ENCODE measurements around the gene PSMB3. TPM values are rescaled to one million over a fixed set of nuclear protein-coding genes. Genes with fewer than 3 reads are reported as not detected.

Gene PSMB3
- total RNA-seq, 1 experiment from 2014 or later: 273 TPM

DNA sequence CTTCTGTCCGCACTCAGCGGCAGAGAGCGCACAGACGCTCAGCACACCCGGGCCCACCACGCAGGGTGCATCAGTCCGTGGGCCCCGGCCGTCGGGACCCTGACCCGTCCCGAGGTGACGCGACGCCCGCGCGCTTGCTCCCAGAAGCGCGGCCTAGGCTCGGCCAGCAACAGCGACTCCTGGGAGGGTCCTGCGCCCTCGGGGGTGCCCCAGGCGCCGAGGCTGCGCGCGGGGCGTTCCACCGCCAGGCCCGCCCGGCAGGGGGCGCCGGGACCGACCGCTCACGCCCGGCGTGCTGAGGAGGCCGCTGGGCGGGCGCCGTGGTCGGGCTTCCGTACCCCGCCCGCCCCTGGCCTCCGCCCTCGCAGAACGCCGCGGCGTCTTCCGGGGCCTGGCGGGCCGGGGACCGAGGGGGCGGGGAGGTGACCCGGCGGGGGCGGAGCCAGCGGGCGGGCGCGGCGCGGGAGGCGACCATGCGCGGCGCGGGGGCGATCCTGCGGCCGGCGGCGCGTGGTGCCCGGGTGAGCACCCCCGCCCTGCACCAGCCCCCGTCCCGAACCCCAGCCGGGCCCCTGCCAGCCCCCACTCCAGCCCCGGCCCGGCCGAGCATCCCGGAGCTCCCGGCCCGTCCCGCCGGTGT, 22.5 kb upstream of the PSMB3 start, which contains the start of gene CISD3:
TSS of gene CISD3 (plus strand) at position 456 of the 640 bp plus-strand sequence. CDS start at position 474, 18 bp downstream.
- Mint-ChIP-seq H3K4me3 (peak within 1 kb of the TSS; percentile 94), H3K27ac (peak within 1 kb of the TSS; percentile 88), H3K9me3 (no peaks in the 10 kb centered on the region), H3K27me3 (ENCODE audit: low read depth) (peaks cover 23% of the 10 kb centered on the region), H3K4me1 (peaks cover 37% of the 10 kb centered on the region), H3K36me3 (peaks cover 2% of the 10 kb centered on the region; the same call in 1 of the 2 replicates)
- peak; percentile 75 for ATAC-seq
- ChIA-PET POLR2A (interaction anchor here (1.7 kb wide), 1 partner anchor 14 kb away, joined by 4 read pairs; no protein-coding TSS in a partner anchor), CTCF (interaction anchor here (0.6 to 2.6 kb wide), 13 partner anchors 11 to 171 kb away, joined by 3 to 22 read pairs (median 5); no protein-coding TSS in a partner anchor)
- DNase-seq (ENCODE audit: low spot score): peak; percentile 74
- TF ChIP-seq NR1H2 (CRISPR knock-in tag; IDR thresholded peaks at IDR 0.05): no peak
- TF ChIP-seq, protein P1, sequence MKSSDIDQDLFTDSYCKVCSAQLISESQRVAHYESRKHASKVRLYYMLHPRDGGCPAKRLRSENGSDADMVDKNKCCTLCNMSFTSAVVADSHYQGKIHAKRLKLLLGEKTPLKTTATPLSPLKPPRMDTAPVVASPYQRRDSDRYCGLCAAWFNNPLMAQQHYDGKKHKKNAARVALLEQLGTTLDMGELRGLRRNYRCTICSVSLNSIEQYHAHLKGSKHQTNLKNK (CRISPR knock-in tag; IDR thresholded peaks at IDR 0.05): no peak
- TF ChIP-seq ZNF416 (CRISPR knock-in tag; IDR thresholded peaks at IDR 0.05): no peak
- TF ChIP-seq SMAD4 (CRISPR knock-in tag; IDR thresholded peaks at IDR 0.05): no peak
- no peak for TF ChIP-seq ZNF671 (CRISPR knock-in tag; IDR thresholded peaks at IDR 0.05)
- no peak for TF ChIP-seq MXD4 (CRISPR knock-in tag; IDR thresholded peaks at IDR 0.05; ENCODE audit: borderline replicate concordance)
- TF ChIP-seq NFYB (CRISPR knock-in tag; conservative IDR thresholded peaks at IDR 0.05; ENCODE audit: low read depth): no peak
- no peak for TF ChIP-seq ATF1 (CRISPR knock-in tag; IDR thresholded peaks at IDR 0.05)
- no peak; the same call in 1 of the 2 replicates for TF ChIP-seq ZNF423 (CRISPR knock-in tag; IDR thresholded peaks at IDR 0.05)
- TF ChIP-seq, protein P2, sequence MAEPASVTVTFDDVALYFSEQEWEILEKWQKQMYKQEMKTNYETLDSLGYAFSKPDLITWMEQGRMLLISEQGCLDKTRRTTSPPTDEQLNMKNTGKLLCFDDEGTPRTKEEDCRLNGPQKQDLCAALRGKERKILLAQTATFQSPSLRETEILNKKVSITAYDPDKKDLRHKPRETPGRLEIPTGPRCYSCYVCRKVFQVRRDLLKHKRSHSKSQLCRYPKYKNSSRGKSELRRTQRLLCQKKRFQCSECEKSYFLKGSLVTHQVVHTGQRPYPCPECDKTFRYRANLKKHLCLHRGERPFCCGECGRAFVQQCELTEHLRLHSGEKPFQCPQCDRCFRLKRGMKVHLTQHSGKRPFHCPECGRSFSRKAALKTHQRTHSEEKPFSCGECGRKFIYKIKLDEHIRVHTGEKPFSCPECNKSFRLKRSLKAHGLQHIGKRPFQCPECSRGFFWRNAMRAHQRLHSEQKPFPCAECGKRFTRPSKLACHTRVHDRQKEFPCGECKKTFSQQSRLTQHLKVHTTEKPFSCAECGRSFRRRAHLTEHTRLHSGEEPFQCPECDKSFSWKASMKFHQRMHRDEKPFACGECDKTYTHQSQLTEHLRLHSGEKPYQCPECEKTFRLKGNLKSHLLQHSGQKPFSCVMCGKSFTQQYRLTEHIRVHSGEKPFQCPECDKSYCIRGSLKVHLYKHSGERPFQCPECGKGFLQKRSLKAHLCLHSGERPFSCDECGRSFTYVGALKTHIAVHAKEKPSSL (CRISPR knock-in tag; conservative IDR thresholded peaks at IDR 0.05): no peak
- no peak for TF ChIP-seq ZNF396 (CRISPR knock-in tag; IDR thresholded peaks at IDR 0.05; ENCODE audit: borderline replicate concordance)
- TF ChIP-seq ZNF317 (CRISPR knock-in tag; IDR thresholded peaks at IDR 0.05; ENCODE audit: borderline replicate concordance, low read depth): no peak
- TF ChIP-seq FOXK1 (CRISPR knock-in tag; IDR thresholded peaks at IDR 0.05): no peak
- TF ChIP-seq, protein P3, sequence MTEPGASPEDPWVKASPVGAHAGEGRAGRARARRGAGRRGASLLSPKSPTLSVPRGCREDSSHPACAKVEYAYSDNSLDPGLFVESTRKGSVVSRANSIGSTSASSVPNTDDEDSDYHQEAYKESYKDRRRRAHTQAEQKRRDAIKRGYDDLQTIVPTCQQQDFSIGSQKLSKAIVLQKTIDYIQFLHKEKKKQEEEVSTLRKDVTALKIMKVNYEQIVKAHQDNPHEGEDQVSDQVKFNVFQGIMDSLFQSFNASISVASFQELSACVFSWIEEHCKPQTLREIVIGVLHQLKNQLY (CRISPR knock-in tag; IDR thresholded peaks at IDR 0.05): no peak
- TF ChIP-seq, protein P4, sequence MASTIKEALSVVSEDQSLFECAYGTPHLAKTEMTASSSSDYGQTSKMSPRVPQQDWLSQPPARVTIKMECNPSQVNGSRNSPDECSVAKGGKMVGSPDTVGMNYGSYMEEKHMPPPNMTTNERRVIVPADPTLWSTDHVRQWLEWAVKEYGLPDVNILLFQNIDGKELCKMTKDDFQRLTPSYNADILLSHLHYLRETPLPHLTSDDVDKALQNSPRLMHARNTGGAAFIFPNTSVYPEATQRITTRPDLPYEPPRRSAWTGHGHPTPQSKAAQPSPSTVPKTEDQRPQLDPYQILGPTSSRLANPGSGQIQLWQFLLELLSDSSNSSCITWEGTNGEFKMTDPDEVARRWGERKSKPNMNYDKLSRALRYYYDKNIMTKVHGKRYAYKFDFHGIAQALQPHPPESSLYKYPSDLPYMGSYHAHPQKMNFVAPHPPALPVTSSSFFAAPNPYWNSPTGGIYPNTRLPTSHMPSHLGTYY (CRISPR knock-in tag; IDR thresholded peaks at IDR 0.05): no peak
- TF ChIP-seq ETV6 (CRISPR knock-in tag; IDR thresholded peaks at IDR 0.05): no peak
- TF ChIP-seq, protein P5, sequence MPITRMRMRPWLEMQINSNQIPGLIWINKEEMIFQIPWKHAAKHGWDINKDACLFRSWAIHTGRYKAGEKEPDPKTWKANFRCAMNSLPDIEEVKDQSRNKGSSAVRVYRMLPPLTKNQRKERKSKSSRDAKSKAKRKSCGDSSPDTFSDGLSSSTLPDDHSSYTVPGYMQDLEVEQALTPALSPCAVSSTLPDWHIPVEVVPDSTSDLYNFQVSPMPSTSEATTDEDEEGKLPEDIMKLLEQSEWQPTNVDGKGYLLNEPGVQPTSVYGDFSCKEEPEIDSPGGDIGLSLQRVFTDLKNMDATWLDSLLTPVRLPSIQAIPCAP (CRISPR knock-in tag; IDR thresholded peaks at IDR 0.05): no peak
- TF ChIP-seq, protein P6, sequence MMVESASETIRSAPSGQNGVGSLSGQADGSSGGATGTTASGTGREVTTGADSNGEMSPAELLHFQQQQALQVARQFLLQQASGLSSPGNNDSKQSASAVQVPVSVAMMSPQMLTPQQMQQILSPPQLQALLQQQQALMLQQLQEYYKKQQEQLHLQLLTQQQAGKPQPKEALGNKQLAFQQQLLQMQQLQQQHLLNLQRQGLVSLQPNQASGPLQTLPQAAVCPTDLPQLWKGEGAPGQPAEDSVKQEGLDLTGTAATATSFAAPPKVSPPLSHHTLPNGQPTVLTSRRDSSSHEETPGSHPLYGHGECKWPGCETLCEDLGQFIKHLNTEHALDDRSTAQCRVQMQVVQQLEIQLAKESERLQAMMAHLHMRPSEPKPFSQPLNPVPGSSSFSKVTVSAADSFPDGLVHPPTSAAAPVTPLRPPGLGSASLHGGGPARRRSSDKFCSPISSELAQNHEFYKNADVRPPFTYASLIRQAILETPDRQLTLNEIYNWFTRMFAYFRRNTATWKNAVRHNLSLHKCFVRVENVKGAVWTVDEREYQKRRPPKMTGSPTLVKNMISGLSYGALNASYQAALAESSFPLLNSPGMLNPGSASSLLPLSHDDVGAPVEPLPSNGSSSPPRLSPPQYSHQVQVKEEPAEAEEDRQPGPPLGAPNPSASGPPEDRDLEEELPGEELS (CRISPR knock-in tag; IDR thresholded peaks at IDR 0.05): peak; percentile 54; the same call in 1 of the 2 replicates
- no peak for TF ChIP-seq RORB (CRISPR knock-in tag; IDR thresholded peaks at IDR 0.05)
- TF ChIP-seq FOXJ3 (CRISPR knock-in tag; IDR thresholded peaks at IDR 0.05; ENCODE audit: borderline replicate concordance): no peak
- TF ChIP-seq NR3C1 (CRISPR knock-in tag; conservative IDR thresholded peaks at IDR 0.05; ENCODE audit: low read depth): no peak
- no peak for TF ChIP-seq TEAD1 (CRISPR knock-in tag; IDR thresholded peaks at IDR 0.05)
- TF ChIP-seq, protein P7, sequence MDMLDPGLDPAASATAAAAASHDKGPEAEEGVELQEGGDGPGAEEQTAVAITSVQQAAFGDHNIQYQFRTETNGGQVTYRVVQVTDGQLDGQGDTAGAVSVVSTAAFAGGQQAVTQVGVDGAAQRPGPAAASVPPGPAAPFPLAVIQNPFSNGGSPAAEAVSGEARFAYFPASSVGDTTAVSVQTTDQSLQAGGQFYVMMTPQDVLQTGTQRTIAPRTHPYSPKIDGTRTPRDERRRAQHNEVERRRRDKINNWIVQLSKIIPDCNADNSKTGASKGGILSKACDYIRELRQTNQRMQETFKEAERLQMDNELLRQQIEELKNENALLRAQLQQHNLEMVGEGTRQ (CRISPR knock-in tag; IDR thresholded peaks at IDR 0.05): no peak
- TF ChIP-seq, protein P8, sequence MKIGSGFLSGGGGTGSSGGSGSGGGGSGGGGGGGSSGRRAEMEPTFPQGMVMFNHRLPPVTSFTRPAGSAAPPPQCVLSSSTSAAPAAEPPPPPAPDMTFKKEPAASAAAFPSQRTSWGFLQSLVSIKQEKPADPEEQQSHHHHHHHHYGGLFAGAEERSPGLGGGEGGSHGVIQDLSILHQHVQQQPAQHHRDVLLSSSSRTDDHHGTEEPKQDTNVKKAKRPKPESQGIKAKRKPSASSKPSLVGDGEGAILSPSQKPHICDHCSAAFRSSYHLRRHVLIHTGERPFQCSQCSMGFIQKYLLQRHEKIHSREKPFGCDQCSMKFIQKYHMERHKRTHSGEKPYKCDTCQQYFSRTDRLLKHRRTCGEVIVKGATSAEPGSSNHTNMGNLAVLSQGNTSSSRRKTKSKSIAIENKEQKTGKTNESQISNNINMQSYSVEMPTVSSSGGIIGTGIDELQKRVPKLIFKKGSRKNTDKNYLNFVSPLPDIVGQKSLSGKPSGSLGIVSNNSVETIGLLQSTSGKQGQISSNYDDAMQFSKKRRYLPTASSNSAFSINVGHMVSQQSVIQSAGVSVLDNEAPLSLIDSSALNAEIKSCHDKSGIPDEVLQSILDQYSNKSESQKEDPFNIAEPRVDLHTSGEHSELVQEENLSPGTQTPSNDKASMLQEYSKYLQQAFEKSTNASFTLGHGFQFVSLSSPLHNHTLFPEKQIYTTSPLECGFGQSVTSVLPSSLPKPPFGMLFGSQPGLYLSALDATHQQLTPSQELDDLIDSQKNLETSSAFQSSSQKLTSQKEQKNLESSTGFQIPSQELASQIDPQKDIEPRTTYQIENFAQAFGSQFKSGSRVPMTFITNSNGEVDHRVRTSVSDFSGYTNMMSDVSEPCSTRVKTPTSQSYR (CRISPR knock-in tag; IDR thresholded peaks at IDR 0.05): no peak

Measured in WTC11 (cell line).